Right lobe of liver (tissue), 6 donors: ENCODE measurements around the gene LYPD8. TPM values are rescaled to one million over a fixed set of nuclear protein-coding genes. Genes with fewer than 3 reads are reported as not detected.

Experiments
- ATAC-seq, 4 donors: fragments of 200-7000 bp; cut with Tn5 transposase; one replicate each; pipeline ENCODE4 v1.9.1; 2020; ENCODE audit warnings: mild to moderate bottlenecking in 4 of 4, moderate library complexity in 4 of 4
- DNase-seq, 3 donors: peaks; one replicate each; pipeline ENCODE4 v3.0.0-alpha.2; 2020
- H3K27ac ChIP-seq, 3 donors: fragments of 200-600 bp; one replicate each; pipeline ENCODE4 v1.8.0; 2022
- H3K27me3 ChIP-seq, 2 donors: fragments of 200-600 bp; one replicate each; pipeline ENCODE4 v1.8.0; 2022
- H3K36me3 ChIP-seq, 4 donors: fragments of 200-600 bp; sonication (generic) in 1 of 4; one replicate each; pipeline versions ENCODE4 v1.5.1 to v1.8.0; 2017 to 2022; ENCODE audit warnings: control low read depth in 1 of 4
- H3K4me1 ChIP-seq, 4 donors: fragments of 200-600 bp; sonication (generic) in 1 of 4; one replicate each; pipeline versions ENCODE4 v1.5.1 to v1.8.0; 2017 to 2022; ENCODE audit warnings: control low read depth in 1 of 4
- H3K4me3 ChIP-seq, 3 donors: fragments of 200-600 bp; one replicate each; pipeline ENCODE4 v1.8.0; 2022
- H3K9me3 ChIP-seq, 4 donors: fragments of 200-600 bp; sonication (generic) in 1 of 4; one replicate each; pipeline versions ENCODE4 v1.5.1 to v1.8.0; 2017 to 2022; ENCODE audit warnings: control low read depth in 1 of 4
- CTCF ChIP-seq, 4 donors: fragments of 200-600 bp in 3 of 4; fragments of 450-650 bp in 1 of 4; IDR thresholded peaks; one replicate each; pipeline versions ENCODE4 v1.5.1 to v1.8.0; 2016 to 2022; ENCODE audit warnings: antibody characterized with exemption in 4 of 4, mild to moderate bottlenecking in 2 of 4
- POLR2A ChIP-seq: fragments of 450-650 bp; IDR thresholded peaks from one replicate; pipeline ENCODE4 v1.6.1; 2017; ENCODE audit warnings: antibody characterized with exemption, mild to moderate bottlenecking
- WGBS: methylation state at CpG from one replicate; pipeline ENCODE4 v1.1.6; 2018; ENCODE audit warnings: low coverage, low lambda C conversion rate; ENCODE audit not compliant: insufficient coverage; ENCODE audit errors: missing lambda C conversion rate; 5-methylcytosine and 5-hydroxymethylcytosine counted together
- intact Hi-C, 2 donors: fragments of 100-400 bp; cut with DNase I; formaldehyde crosslinking; loops; one replicate each; pipeline versions ENCODE4 v1.11.2 to v1.14.1; 2022
- total RNA-seq, 6 experiments: library from RNA; depleted of rRNA in 2 of 6; stranded (reverse); fragments of >200 nt in 2 of 6; fragmentation: NEBNext Ultra II Directional in 3 of 6; extraction: Animal tissue kit (Norgen Biotek cat#: 25700) in 3 of 6; gene quantifications; one replicate each; pipeline versions ENCODE4 v1.1.0 to v1.2.4, GENCODE V29; 2016 to 2023
- donor health status: DM: no; HTN: yes; CAD: no.
- donor health status: DM: no; HTN: no; CAD: no.
- donor health status: DM: no; HTN: no; CAD: no.
- donor health status: DM: no; HTN: yes; CAD: no.
- donor health status: DM: no; HTN: yes; CAD: no.

LYPD8 gene
- total RNA-seq, 6 experiments from 2014 or later = not detected

DNA sequence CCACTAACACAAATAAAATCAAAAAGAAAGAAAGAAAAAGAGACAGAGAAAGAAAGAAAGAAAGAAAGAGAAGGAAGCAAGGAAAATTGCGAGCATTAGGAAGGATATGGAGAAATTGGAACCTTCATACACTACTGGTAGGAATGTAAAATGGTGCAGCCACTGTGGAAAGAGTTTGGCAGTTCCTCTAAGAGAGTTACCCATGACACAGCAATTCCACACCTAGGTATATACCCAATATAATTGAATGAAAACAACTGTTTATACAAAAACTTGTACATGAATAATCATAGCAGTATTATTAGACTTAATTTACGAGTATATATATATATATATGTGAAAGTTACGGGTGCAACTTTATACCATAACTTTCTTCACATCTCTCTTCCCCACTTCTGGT lies 4.1 kb upstream of the LYPD8 start:
- intact Hi-C loops = no loop called here
- WGBS = 75% methylated on average over 3 of the region's 3 CpGs
- H3K4me1 ChIP-seq = peaks cover 0 to 15% (median 5%) of the 10 kb centered on the region in 4 donors
- no peak for TF ChIP-seq POLR2A
- no peak for TF ChIP-seq CTCF (IDR thresholded peaks at IDR 0.05)
- no peaks in the 10 kb centered on the region for H3K27me3 ChIP-seq
- no peak overlapping the region for H3K27ac ChIP-seq
- no peak for ATAC-seq
- no peaks in the 10 kb centered on the region for H3K9me3 ChIP-seq
- DNase-seq = no peak
- no peaks in the 10 kb centered on the region for H3K36me3 ChIP-seq
- H3K4me3 ChIP-seq = no peak overlapping the region

DNA sequence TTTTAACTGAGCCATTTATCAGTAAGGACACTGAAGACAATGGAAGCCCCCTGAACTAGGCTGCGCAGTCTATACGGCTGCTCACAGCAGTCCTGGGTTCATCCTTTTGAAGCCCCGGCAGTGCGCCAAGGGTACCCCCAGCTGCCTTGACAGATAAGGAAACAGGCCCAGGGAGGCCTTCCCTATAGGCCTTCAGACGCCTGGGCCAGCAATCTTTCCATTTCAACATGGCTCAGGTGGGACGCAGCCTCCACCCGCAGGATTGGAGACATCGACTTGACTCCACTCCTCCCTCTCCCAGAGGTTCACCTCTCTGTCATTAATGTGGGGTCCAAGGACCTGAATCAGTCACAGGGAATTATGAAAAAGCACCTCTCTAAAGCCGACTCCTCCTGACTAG lies 2.8 kb upstream of the LYPD8 start:
- Histone ChIP-seq H3K27me3 (no peaks in the 10 kb centered on the region), H3K4me3 (no peak overlapping the region), H3K27ac (no peak overlapping the region), H3K36me3 (no peaks in the 10 kb centered on the region), H3K9me3 (no peaks in the 10 kb centered on the region), H3K4me1 (peaks cover 0 to 15% (median 5%) of the 10 kb centered on the region in 4 donors)
- TF ChIP-seq CTCF (IDR thresholded peaks at IDR 0.05) = no peak
- no peak for TF ChIP-seq POLR2A
- no peak for DNase-seq
- WGBS = 78% methylated on average over 5 of the region's 9 CpGs
- ATAC-seq = no peak
- intact Hi-C loops = no loop called here

- H3K4me1 ChIP-seq = peaks cover 0 to 15% (median 5%) of the 10 kb centered on the region in 4 donors
- intact Hi-C loops = no loop called here
- ATAC-seq = peak; percentile 85 to 97 (median 94)
- no peaks in the 10 kb centered on the region for H3K36me3 ChIP-seq
- peak overlapping the region in 2 of 3 donors; percentile 30 to 63 for H3K27ac ChIP-seq
- no peak overlapping the region for H3K4me3 ChIP-seq
- 27% methylated on average over 5 of the region's 5 CpGs for WGBS
- no peaks in the 10 kb centered on the region for H3K27me3 ChIP-seq
- TF ChIP-seq POLR2A (no peak), CTCF (IDR thresholded peaks at IDR 0.05) (no peak)
- no peak for DNase-seq
- H3K9me3 ChIP-seq = no peaks in the 10 kb centered on the region
Observed at GRCh38 chr1:248757784-248758195, 2.2 kb upstream of the LYPD8 start.

DNA sequence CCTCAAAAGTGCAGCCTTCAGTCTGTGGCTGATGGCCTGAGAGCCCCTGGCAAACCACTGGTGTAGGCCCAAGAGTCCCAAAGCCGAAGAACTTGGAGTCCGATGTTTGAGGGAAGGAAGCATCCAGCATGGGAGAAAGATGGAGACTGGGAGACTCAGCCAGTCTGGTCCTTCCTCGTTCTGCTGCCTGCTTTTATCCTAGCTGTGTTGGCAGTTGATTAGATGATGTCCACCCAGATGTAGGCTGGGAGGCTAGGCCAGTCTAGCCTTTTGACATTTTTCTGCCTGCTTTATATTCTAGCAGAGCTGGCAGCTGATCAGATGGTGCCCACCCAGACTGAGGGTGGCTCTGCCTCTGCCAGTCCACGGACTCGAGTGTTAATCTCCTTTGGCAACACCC lies 1.1 kb upstream of the LYPD8 start:
- intact Hi-C loops = no loop called here
- Histone ChIP-seq H3K4me3 (no peak overlapping the region), H3K9me3 (no peaks in the 10 kb centered on the region), H3K36me3 (no peaks in the 10 kb centered on the region), H3K27me3 (no peaks in the 10 kb centered on the region), H3K27ac (no peak overlapping the region), H3K4me1 (peaks cover 0 to 15% (median 5%) of the 10 kb centered on the region in 4 donors)
- DNase-seq = no peak
- 57% methylated on average over 4 of the region's 5 CpGs for whole genome bisulfite sequencing
- ATAC-seq = no peak
- TF ChIP-seq CTCF (IDR thresholded peaks at IDR 0.05) (no peak), POLR2A (no peak)

- DNase-seq = no peak
- WGBS = no CpG with 5 or more reads among the region's 4 CpGs
- intact Hi-C loops = no loop called here
- no peak for ATAC-seq
- Histone ChIP-seq H3K27me3 (no peaks in the 10 kb centered on the region), H3K9me3 (no peaks in the 10 kb centered on the region), H3K36me3 (no peaks in the 10 kb centered on the region), H3K4me3 (no peak overlapping the region), H3K4me1 (peaks cover 0 to 15% (median 5%) of the 10 kb centered on the region in 4 donors), H3K27ac (no peak overlapping the region)
- TF ChIP-seq POLR2A (no peak), CTCF (IDR thresholded peaks at IDR 0.05) (no peak)
Observed at GRCh38 chr1:248756151-248756550, 592 bp upstream of the LYPD8 start.
